Measurements from ENCODE around the gene CCSAP.
A peak's percentile ranks its signal among the peaks of the same experiment; 100 is the strongest.
"Not testable (repeated sequence)": the region's sequence is repeated elsewhere in the genome, so short reads cannot be mapped to it uniquely, and the experiment has no call there.

Gene CCSAP

DNA sequence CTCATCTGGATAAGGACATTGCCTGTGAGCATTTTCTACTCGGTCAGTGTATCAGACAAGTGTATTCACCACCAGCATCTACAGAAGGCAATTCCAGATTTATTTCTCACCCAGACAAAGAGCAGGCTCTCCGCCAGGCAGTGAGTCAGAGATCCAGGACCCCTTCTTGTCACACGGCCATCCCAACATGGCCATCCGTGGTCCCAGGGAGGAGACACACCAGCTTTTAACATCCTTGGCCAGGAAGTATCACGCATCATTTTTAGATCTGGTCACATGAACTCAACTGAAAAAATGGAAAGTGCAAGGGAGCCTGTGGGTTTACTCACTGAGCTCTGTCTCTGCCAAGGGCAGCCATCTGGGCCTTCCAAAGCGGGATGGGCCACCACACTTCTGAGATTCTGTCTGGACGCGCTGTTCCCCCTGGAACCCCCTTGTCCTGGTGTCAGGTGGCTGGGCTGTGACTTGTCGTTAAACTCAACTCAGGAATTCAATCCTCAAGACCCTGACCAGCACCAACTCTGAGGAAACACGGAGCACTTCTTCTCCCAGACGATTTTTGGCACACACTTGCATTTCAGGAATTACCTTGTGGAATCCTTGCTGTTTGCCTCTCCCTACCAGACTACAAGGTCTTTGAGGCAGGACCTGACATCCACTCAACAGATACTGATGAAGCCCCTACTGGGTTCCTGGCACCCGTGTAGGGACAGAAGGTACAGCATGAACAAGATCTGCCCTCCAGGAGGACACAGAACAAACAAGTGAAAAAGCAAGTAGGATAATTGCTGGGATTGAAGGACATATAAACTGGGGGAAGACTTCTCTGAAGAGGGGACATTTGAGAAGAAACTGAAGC is 21.6 kb upstream of the CCSAP start:
- no peak for DNase-seq

DNA sequence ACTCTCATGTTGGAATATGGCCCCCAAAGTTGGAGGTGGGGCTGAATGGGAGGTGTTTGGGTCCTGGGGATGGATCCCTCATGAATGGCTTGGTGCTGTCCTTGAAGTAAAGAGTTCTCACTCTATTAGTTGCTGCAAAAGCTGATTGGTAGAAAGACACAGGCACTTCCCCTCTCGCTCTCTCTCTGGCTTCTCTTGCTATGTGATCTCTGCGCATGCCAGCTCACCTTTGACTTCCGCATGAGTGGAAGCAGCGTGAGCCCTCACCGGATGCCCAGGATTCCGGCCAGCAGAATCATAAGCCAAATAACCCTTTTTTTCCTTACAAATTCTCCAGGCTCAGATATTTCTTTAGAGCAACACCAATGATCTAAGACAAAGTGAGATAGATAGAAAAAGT is 20.9 kb upstream of the CCSAP start:
- no peak for DNase-seq

GRCh38 chr1:229360420-229360819 is 17.6 kb upstream of the CCSAP start:
- no peak for DNase-seq

DNA sequence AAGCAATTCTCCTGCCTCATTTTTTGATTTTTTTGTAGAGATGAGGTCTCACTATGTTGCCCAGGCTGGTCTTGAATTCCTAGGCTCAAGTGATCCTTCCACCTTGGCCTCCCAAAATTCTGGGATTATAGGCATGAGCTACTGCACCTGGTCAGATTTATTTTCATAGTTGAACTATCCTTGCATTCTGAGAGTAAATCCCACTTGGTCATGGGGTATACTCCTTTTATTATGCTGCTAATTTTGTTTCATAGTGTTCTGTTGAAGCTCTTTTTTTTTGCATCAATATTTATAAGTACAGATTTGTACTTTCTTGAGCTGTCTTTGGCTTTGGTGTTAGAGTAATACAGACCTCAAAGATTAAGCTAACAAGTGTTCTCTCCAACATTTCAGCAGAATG is 12.8 kb upstream of the CCSAP start:
- no peak for DNase-seq

GRCh38 chr1:229354226-229354625 is 11.4 kb upstream of the CCSAP start:
- DNase-seq: no peak

- no peak for DNase-seq
Measured at GRCh38 chr1:229352975-229353374, 10.1 kb upstream of the CCSAP start.

DNA sequence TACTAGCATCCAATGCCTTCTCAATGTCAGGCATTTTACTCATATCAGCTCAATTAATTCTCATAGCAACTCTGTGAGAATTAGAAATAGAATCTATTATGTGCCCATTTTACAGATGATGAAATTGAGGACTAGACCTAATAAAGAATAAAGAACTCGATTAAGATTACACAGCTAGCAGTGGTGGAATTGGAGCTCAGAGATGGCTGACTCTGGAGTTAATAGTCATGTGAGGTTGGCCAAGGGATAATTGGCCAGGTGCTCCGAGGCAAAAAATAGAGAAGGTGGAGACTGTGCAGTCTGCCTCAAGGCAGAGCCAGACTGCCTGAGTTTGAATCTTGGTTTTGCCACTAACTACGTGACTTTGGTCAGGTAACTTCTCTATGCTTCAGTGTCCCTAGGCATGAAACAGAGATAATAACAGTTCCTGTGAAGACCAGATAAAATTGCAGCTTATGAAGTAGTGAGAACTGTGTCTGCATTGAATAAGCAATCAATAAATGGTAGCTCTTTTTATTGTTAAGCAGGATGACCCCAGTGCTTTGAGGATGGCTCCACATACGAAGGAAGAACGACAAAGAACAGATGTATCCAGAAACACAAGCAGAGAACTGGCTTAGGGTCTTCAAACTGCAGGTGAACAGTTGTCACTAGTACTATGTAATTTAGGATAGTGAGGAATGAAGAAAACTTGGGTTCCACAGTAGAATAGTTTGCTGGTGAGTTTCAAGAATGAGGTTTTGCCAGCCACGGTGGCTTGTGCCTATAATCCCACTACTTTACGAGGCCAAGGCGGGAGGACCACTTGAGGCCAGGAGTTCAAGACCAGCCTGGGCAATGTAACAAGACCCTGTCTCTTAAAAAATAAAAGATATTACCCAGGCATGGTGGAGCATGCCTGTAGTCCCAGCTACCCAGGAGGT is 6.9 kb upstream of the CCSAP start:
- no peak for DNase-seq

DNA sequence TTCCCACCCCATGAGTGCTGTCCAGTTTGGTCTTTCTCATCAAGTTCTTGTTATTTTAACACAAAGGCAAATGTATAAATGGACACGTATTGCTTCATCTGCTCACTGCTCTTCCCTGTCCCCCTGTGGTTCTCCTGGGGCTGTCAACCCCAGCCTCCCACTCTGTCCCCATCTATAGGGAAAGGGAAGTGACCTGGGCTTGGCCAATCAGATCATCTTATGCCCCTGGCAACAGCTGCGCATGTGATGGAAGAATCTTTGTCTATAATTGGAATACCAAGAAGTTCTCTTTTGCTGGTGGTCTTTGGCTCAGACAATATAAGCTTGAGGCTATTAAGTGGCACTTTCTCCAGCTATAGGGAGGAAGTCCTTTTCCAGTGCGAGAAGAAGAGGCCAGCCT is 4.7 kb upstream of the CCSAP start:
- DNase-seq: no peak

DNA sequence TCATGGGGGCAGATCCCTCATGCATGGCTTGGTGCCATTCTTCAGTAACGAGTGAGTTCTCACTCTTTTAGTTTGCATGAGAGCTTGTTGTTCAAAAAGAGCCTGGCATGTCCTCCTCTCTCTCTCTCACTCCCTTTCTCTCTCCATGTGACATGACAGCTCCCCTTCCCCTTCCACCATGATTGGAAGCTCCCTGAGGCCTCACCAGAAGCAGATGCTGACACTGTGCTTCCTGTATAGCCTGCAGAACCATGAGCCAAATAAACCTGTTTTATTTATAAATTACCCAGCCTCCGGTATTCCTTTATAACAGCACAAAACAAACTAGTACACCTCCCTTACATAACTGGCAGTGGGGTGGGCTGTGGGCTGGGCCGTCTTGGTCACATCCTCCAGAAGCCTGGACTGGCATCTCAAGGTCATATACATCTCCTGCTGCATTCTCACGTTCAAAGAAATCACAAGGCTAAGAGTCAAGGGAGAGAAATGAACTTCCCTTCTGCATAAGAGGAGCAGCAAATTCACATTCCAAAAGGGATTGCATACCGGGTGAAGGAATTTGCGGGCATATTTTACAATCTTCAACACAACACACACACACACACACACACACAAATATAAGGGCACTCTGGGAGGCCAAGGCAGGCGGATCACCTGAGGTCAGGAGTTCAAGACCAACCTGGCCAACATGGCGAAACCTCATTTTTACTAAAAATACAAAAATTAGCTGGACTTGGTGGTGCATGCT is 2.3 kb upstream of the CCSAP start:
- no peak for DNase-seq

GRCh38 chr1:229344139-229344538 is 1.3 kb upstream of the CCSAP start:
- peak; percentile 4 for DNase-seq

DNA sequence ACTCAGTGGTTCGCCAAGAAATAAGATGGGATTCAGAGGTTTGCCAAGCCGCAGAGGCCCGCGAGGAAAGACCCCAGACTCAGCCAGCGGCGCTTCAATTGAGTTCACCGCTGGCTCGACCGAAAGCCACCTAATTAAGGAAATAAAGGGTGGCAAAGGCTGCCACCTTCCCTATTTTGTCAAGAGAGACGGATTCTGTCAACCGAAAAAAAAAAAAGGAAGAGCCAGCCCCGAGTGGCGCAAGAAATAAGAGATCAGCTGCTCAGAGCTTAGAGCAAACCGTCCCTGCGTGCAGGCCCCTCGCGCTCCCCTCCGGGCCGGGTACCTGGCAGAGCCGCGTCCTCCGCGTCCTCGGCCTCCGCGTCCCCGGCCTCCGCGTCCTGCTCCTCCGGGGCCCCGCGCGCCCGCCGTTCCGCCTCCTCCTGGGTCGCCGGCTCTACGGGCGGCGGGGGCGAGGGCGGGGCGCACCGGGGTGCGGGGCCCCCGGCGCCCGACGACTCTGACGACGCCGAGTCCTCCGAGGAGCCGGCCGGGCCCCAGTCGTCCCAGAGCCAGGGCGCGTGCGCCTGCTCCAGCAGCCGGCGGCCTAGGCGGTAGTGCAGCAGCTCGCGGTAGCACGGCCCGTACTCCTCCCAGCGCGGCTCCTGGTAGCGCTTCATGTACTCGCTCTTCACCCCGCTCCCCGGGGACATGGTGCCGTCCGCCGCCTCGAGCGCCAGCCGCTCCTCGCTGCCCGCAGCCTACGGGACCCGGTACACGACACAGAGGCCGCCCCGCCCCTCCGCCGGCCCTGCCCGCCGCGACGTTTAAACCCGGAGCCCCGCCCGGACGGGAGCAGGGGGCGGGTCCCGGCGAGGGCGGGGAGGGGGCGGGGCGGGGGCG is 832 bp downstream of the CCSAP start:
- peak; percentile 82 for DNase-seq

GRCh38 chr1:229340496-229340895 is 2.4 kb downstream of the CCSAP start:
- DNase-seq: no peak

DNA sequence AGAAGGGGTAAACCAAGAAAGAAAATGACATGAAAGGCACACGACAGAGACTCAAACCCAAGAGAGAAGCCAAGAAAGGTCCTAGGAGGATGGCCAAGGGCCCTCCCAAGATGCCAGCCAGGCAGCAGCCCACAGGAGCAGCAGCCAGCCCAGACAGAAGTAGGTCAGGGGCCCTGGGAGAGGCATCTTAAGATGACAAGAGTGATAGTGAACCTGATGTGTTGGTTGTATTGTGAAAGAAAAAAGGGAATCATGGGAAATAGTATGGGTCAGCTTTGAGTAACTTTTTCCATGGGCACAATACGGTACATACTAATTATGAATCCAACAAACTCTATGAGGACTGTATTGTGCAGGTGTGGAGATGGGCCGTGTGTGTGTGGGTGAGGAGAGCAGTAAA is 3.3 kb downstream of the CCSAP start:
- DNase-seq: no peak

- DNase-seq: no peak
Measured at GRCh38 chr1:229339086-229339485, 3.8 kb downstream of the CCSAP start.

- DNase-seq: no peak
Measured at GRCh38 chr1:229336345-229336744, 6.5 kb downstream of the CCSAP start.

DNA sequence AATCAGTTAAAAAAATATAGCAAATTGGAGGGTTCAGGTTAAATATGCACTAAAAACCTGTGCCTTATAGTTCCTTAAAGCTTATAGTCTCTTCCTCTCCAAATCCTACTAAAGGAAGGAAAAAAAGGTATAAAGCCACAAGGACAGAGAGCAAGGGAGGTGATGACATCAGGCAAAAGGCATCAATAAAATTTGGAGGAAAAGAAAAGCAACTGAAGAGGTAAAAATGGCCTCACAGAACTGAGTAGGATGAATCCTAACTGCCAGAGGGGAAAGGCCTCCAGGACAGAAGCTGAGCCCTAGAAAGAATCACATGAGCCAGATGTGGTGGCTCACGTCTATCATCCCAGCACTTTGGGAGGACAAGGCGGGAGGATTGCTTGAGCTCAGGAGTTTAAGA is 8.1 kb downstream of the CCSAP start:
- no peak for DNase-seq

DNA sequence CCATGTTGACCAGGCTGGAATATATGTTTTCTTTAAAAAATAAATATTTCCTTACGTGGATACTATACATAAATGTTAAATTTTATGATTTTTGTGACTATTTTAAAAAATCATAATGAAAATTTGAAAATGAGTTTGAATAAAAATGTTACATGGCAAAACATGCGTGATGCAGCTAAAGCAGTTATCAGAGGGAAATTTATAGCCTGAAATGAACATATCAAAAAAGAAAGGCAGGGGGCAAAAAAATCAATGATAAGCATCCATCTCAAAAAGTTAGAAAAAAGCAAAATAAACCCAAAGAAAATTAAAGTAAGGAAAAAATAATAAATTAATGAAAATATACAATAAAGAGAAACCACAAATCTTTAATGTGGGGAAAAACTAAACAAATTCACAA is 8.6 kb downstream of the CCSAP start:
- no peak for DNase-seq

DNA sequence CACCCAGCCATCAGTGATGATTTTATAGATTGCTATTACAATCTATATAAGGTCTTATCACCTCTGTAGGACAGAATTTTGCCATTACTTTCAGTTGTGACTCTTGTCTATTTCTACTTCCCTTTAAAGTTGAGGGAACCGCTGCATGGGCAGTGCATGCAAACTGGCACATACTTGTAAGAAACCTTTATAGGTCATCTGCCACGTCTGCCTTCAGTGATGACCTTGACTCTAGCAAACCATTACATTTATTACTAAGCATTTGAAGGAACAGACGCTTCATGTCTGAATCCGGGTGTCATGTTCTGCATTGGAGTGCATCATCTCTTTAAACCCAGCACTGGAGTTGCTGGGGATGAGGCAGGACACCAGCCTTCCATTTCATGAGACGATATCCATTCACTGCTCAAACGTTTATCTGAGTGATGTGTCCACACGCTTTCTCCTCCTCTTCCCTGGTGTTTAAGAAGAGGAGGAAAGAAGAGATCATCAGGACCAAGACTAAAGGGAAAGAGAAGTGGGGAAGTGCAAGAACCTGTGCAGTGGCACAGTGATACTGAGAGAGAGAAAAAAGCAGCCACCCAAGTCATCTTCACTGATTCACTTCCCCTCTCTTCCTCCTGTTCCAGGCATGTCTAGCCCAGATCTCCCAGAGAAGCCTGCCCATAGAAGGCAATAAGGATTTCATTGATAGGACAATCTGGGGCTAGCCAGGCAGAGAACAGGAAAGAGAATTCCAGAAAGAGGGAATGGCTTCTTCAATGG is 14.1 kb downstream of the CCSAP start:
- no peak for DNase-seq

DNA sequence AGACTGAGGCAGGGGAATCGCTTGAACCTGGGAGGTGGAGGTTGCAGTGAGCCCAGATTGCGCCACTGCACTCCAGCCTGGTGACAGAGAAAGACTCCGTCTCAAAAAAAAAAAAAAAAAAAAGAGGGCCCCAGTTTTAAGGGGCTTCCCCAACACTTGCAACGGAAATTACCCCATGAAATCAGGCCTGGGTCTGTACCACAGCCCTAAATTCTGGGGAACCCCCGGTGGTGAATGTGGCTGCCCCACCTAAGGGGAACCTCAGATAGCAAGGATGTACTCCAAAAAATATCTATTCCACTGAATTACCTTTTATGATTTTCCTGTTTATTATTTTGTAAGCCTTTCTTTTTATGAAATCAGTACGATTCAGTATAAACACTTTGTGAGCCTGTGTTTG is 15.1 kb downstream of the CCSAP start:
- not testable (repeated sequence) for DNase-seq

DNA sequence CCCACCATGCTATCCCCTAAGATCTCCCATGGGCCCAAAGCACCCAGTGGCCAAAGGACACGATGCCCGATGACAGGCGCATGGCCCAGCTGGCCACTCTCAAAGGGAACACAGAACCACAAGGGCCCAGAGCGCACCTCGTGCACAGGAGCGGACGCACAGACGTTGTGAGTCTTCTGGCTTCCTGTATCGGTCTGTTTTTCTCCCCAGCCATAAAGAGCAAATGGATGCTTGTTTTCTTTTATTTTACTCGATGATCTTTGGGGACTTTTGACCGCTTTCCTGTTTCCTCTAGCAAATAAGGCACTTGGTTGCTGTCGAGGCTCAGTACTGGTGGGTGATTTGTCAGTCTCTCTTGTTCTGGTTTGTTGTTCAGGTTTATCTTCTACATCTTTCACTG is 16.2 kb downstream of the CCSAP start:
- DNase-seq: no peak

- no peak for DNase-seq
Measured at GRCh38 chr1:229325853-229326487, 16.9 kb downstream of the CCSAP start.

Data from NCI-H774 (cell line).